ENCODE results near the gene SEZ6. TPM values are rescaled to one million over a fixed set of nuclear protein-coding genes. Genes with fewer than 3 reads are reported as not detected.

Gene SEZ6
- total RNA-seq, 2 experiments from 2014 or later = not detected

- peaks cover 27% of the 10 kb centered on the region for H3K27me3 Mint-ChIP-seq (ENCODE audit: low read depth)
- no peaks in the 10 kb centered on the region for H3K9me3 Mint-ChIP-seq (ENCODE audit: insufficient read depth)
- no peak overlapping the region for H3K4me3 Mint-ChIP-seq
- H3K36me3 Mint-ChIP-seq (ENCODE audit: low read depth) = no peaks in the 10 kb centered on the region
- ChIA-PET CTCF (interaction anchor here (0.8 to 1.3 kb wide), 2 partner anchors 9 to 45 kb away, joined by 3 to 4 read pairs; no protein-coding TSS in a partner anchor), POLR2A (no interaction called here)
- H3K4me1 Mint-ChIP-seq (ENCODE audit: low read depth) = no peaks in the 10 kb centered on the region
- no peak overlapping the region for H3K27ac Mint-ChIP-seq
- no peak for DNase-seq
- ATAC-seq = no peak
Observed at GRCh38 chr17:29010586-29010985, 4.8 kb upstream of the SEZ6 start.

DNA sequence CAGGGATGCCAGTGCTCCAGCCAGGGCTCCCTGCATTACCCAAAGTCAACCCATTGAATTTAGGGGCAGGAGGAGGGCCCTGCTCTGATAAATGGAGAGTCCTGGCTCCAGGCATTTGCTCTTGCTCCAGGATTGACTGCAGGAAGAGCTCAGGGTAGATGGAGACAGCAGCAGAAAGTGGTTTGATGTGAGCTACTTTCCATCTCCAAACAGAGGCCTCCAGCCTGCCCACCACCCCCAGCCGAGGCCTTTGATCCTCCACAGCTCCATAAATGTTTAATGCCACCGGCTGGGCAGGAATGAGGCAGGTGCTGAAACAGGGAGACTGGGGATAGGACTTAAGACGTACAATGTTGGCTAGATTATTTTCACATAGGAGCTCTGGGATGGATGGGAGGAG lies 4.3 kb upstream of the SEZ6 start:
- ATAC-seq = no peak
- ChIA-PET CTCF (interaction anchor here (0.8 to 1.6 kb wide), 3 partner anchors 8 to 107 kb away, joined by 3 to 7 read pairs (median 4); no protein-coding TSS in a partner anchor), POLR2A (no interaction called here)
- no peaks in the 10 kb centered on the region for H3K4me1 Mint-ChIP-seq (ENCODE audit: low read depth)
- H3K27me3 Mint-ChIP-seq (ENCODE audit: low read depth) = peaks cover 30% of the 10 kb centered on the region
- no peak for DNase-seq
- no peaks in the 10 kb centered on the region for H3K36me3 Mint-ChIP-seq (ENCODE audit: low read depth)
- H3K4me3 Mint-ChIP-seq = no peak overlapping the region
- no peak overlapping the region for H3K27ac Mint-ChIP-seq
- H3K9me3 Mint-ChIP-seq (ENCODE audit: insufficient read depth) = no peaks in the 10 kb centered on the region

- no peaks in the 10 kb centered on the region for H3K9me3 Mint-ChIP-seq (ENCODE audit: insufficient read depth)
- H3K36me3 Mint-ChIP-seq (ENCODE audit: low read depth) = no peaks in the 10 kb centered on the region
- no peak for ATAC-seq
- H3K4me3 Mint-ChIP-seq = no peak overlapping the region
- POLR2A ChIA-PET = no interaction called here
- peaks cover 39% of the 10 kb centered on the region for H3K27me3 Mint-ChIP-seq (ENCODE audit: low read depth)
- H3K4me1 Mint-ChIP-seq (ENCODE audit: low read depth) = no peaks in the 10 kb centered on the region
- CTCF ChIA-PET = interaction anchor here (0.8 to 1.6 kb wide), 2 partner anchors 10 to 108 kb away, joined by 4 to 7 read pairs; no protein-coding TSS in a partner anchor
- no peak overlapping the region for H3K27ac Mint-ChIP-seq
- DNase-seq = no peak
Observed at GRCh38 chr17:29008591-29008990, 2.8 kb upstream of the SEZ6 start.

DNA sequence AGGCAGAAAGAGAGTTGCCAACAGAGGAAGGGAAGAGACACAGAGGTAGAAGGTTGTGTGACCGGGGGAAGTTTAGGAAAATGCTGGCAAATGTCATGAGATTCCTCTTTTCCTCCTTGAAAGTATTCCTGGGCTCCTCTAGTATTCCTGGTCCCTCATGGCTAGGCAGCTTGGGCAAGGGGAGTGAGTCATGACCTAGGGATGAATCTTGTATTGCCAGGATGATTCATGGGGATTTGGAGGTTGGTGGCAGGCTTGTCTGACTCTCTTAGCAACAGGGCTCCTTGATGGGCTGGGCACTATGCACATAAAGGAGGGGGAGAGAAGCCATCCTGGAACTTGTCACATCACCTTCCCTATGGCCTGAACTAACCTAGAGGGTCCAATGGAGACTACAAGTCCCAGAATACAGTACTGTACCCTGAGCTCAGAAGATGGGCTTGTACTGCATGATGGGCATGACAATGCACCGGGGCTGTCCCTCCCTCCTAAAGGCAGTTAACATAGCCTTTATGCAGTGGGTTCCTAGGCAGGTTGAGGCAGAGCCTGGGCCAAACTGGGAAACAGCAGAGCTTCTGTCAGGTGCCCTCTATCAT lies 2.1 kb upstream of the SEZ6 start:
- CTCF ChIA-PET = no interaction called here
- no peak overlapping the region for H3K27ac Mint-ChIP-seq
- ATAC-seq (no peak), DNase-seq (no peak)
- no peaks in the 10 kb centered on the region for H3K4me1 Mint-ChIP-seq (ENCODE audit: low read depth)
- no peaks in the 10 kb centered on the region for H3K9me3 Mint-ChIP-seq (ENCODE audit: insufficient read depth)
- H3K4me3 Mint-ChIP-seq = no peak overlapping the region
- peaks cover 39% of the 10 kb centered on the region for H3K27me3 Mint-ChIP-seq (ENCODE audit: low read depth)
- no peaks in the 10 kb centered on the region for H3K36me3 Mint-ChIP-seq (ENCODE audit: low read depth)
- POLR2A ChIA-PET = no interaction called here

DNA sequence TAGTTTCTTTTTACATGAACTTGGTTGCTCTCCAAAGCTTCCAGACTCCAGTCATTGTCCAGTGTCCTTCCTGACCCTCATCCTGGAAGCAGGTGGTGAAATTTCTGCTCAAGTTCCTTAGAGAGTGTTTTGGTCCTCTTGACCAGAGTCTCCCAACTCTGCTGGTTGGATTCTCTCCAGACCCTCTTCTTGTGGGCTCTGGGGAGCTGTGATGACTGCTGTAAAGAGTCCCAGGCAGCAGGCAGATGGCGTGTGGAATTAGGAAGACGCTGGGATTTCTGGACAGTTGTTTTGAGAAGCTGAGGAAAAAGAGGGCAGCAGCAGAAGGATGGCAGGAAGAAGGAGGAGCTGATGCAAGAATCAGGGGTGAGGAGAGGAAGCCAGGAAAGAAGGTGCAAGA lies 1.6 kb upstream of the SEZ6 start:
- no peaks in the 10 kb centered on the region for H3K4me1 Mint-ChIP-seq (ENCODE audit: low read depth)
- no peaks in the 10 kb centered on the region for H3K9me3 Mint-ChIP-seq (ENCODE audit: insufficient read depth)

GRCh38 chr17:29004081-29004692 lies 1.6 kb downstream of the SEZ6 start:
- Mint-ChIP-seq H3K4me3 (no peak overlapping the region), H3K4me1 (ENCODE audit: low read depth) (no peaks in the 10 kb centered on the region), H3K36me3 (ENCODE audit: low read depth) (no peaks in the 10 kb centered on the region), H3K27ac (no peak overlapping the region), H3K9me3 (ENCODE audit: insufficient read depth) (no peaks in the 10 kb centered on the region), H3K27me3 (ENCODE audit: low read depth) (peaks cover 37% of the 10 kb centered on the region)
- POLR2A ChIA-PET = no interaction called here
- DNase-seq = no peak
- ATAC-seq = no peak
- CTCF ChIA-PET = interaction anchor here (0.9 kb wide), 1 partner anchor 39 kb away, joined by 3 read pairs; no protein-coding TSS in a partner anchor

More for the DNA sequence above, 1.6 kb upstream of the SEZ6 start:
- CTCF ChIA-PET = interaction anchor here (1.7 kb wide), 1 partner anchor 10 kb away, joined by 4 read pairs; no protein-coding TSS in a partner anchor
- DNase-seq (no peak), ATAC-seq (no peak)
- no peak overlapping the region for H3K27ac Mint-ChIP-seq
- POLR2A ChIA-PET = interaction anchor here (0.7 kb wide), 1 partner anchor 12 kb away, joined by 3 read pairs; no protein-coding TSS in a partner anchor
- peaks cover 40% of the 10 kb centered on the region for H3K27me3 Mint-ChIP-seq (ENCODE audit: low read depth)
- H3K4me3 Mint-ChIP-seq = no peak overlapping the region
- no peaks in the 10 kb centered on the region for H3K36me3 Mint-ChIP-seq (ENCODE audit: low read depth)

GRCh38 chr17:29003289-29003688 lies 2.5 kb downstream of the SEZ6 start:
- Mint-ChIP-seq H3K36me3 (ENCODE audit: low read depth) (no peaks in the 10 kb centered on the region), H3K4me1 (ENCODE audit: low read depth) (no peaks in the 10 kb centered on the region), H3K27me3 (ENCODE audit: low read depth) (peaks cover 38% of the 10 kb centered on the region), H3K27ac (no peak overlapping the region), H3K9me3 (ENCODE audit: insufficient read depth) (no peaks in the 10 kb centered on the region), H3K4me3 (no peak overlapping the region)
- POLR2A ChIA-PET = no interaction called here
- ATAC-seq = no peak
- no peak for DNase-seq
- CTCF ChIA-PET = no interaction called here

- peaks cover 36% of the 10 kb centered on the region for H3K27me3 Mint-ChIP-seq (ENCODE audit: low read depth)
- ChIA-PET CTCF (no interaction called here), POLR2A (no interaction called here)
- DNase-seq (no peak), ATAC-seq (no peak)
- no peaks in the 10 kb centered on the region for H3K36me3 Mint-ChIP-seq (ENCODE audit: low read depth)
- no peak overlapping the region for H3K4me3 Mint-ChIP-seq
- H3K9me3 Mint-ChIP-seq (ENCODE audit: insufficient read depth) = no peaks in the 10 kb centered on the region
- H3K27ac Mint-ChIP-seq = no peak overlapping the region
- H3K4me1 Mint-ChIP-seq (ENCODE audit: low read depth) = no peaks in the 10 kb centered on the region
Observed at GRCh38 chr17:29002811-29003210, 3.0 kb downstream of the SEZ6 start.

GRCh38 chr17:29000973-29001372 lies 4.9 kb downstream of the SEZ6 start:
- Mint-ChIP-seq H3K4me1 (ENCODE audit: low read depth) (no peaks in the 10 kb centered on the region), H3K36me3 (ENCODE audit: low read depth) (no peaks in the 10 kb centered on the region), H3K27ac (no peak overlapping the region), H3K27me3 (ENCODE audit: low read depth) (peaks cover 33% of the 10 kb centered on the region), H3K9me3 (ENCODE audit: insufficient read depth) (no peaks in the 10 kb centered on the region), H3K4me3 (no peak overlapping the region)
- ChIA-PET CTCF (interaction anchor here (0.7 to 1.7 kb wide), 4 partner anchors 9 to 124 kb away, joined by 3 to 7 read pairs (median 4); no protein-coding TSS in a partner anchor), POLR2A (no interaction called here)
- ATAC-seq (no peak), DNase-seq (no peak)

- ChIA-PET CTCF (interaction anchor here (0.8 to 1.2 kb wide), 5 partner anchors 34 to 118 kb away, joined by 3 to 6 read pairs (median 3); no protein-coding TSS in a partner anchor), POLR2A (no interaction called here)
- Mint-ChIP-seq H3K9me3 (ENCODE audit: insufficient read depth) (no peaks in the 10 kb centered on the region), H3K27ac (no peak overlapping the region), H3K27me3 (ENCODE audit: low read depth) (peaks cover 23% of the 10 kb centered on the region), H3K36me3 (ENCODE audit: low read depth) (no peaks in the 10 kb centered on the region), H3K4me1 (ENCODE audit: low read depth) (no peaks in the 10 kb centered on the region), H3K4me3 (no peak overlapping the region)
- DNase-seq (no peak), ATAC-seq (no peak)
Observed at GRCh38 chr17:28999206-28999605, 6.6 kb downstream of the SEZ6 start.

DNA sequence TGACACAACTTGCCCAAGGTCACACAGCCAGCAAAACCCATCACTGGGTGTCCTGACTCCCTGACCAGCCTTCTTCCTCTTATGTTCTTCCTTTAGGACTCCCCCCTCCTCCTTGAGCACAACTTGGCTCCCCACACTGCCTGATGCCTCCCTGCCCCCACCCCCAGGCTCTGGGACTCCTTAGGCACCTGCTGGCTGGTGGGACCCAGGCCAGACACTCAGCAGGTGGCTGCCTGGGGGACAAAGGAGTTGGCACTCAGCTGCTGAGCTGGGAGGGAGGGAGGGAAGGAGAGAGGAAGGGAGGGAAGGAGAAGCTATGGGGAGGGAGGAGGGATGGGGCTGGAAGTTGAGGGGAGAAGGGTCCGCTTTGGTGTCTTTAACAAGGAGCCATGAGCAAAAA lies 8.0 kb downstream of the SEZ6 start:
- DNase-seq = no peak
- CTCF ChIA-PET = no interaction called here
- Mint-ChIP-seq H3K27ac (no peak overlapping the region), H3K36me3 (ENCODE audit: low read depth) (no peaks in the 10 kb centered on the region), H3K4me1 (ENCODE audit: low read depth) (no peaks in the 10 kb centered on the region), H3K9me3 (ENCODE audit: insufficient read depth) (no peaks in the 10 kb centered on the region), H3K27me3 (ENCODE audit: low read depth) (peaks cover 18% of the 10 kb centered on the region), H3K4me3 (no peak overlapping the region)
- POLR2A ChIA-PET = no interaction called here
- ATAC-seq = no peak

- ATAC-seq (no peak), DNase-seq (no peak)
- no peaks in the 10 kb centered on the region for H3K4me1 Mint-ChIP-seq (ENCODE audit: low read depth)
- H3K27me3 Mint-ChIP-seq (ENCODE audit: low read depth) = peaks cover 16% of the 10 kb centered on the region
- no peak overlapping the region for H3K4me3 Mint-ChIP-seq
- no peaks in the 10 kb centered on the region for H3K9me3 Mint-ChIP-seq (ENCODE audit: insufficient read depth)
- H3K27ac Mint-ChIP-seq = peak overlapping the region; percentile 3
- POLR2A ChIA-PET = no interaction called here
- CTCF ChIA-PET = interaction anchor here (1.0 kb wide), 1 partner anchor 31 kb away, joined by 3 read pairs; no protein-coding TSS in a partner anchor
- no peaks in the 10 kb centered on the region for H3K36me3 Mint-ChIP-seq (ENCODE audit: low read depth)
Observed at GRCh38 chr17:28996554-28997096, 9.2 kb downstream of the SEZ6 start.
